Measurements from ENCODE around the gene FNIP2.
"Not testable (repeated sequence)": the region's sequence is repeated elsewhere in the genome, so short reads cannot be mapped to it uniquely, and the experiment has no call there.

The FNIP2 gene

DNA sequence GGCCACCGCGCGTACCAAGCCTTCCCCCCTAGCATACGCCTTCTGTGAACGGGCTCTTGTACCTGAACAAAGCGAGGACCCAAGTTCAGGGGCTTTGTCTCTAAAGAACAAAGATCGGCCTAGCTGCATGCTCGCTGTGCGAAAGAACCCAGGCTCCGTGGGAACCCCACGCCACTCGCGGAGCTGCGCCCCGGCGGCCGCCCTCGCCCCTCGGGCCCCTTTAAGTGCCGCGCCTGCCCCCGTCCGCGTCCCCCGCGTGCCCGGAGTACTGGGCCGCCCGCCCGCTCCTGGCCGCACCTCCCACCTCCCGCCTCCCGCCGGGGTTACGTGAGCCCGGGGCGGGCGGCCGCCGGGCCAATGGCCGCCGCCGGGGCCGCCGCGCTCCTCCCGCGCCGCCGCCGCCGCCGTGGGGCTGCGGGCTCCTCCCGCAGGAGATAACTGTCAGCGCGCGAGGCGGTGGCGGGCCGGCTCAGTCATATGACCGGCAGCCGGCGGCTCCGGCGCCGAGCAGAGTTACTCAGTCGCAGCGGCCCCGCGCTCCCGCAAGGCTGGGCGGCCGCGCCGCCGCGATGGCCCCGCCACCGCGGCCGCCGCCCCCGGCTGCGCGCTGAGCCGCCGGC, at the start of gene FNIP2:
Gene FNIP2 (plus strand): TSS at position 472 of the 620 bp plus-strand sequence. CDS start 187 bp downstream, outside the sequence.
- in situ Hi-C loops (cut with HindIII; ENCODE audit: low pct_ligation_motif_present, low pct_unique_long_range_greater_than_20kb, low sequenced_read_pairs): no loop called here
- peak; percentile 79 for DNase-seq

DNA sequence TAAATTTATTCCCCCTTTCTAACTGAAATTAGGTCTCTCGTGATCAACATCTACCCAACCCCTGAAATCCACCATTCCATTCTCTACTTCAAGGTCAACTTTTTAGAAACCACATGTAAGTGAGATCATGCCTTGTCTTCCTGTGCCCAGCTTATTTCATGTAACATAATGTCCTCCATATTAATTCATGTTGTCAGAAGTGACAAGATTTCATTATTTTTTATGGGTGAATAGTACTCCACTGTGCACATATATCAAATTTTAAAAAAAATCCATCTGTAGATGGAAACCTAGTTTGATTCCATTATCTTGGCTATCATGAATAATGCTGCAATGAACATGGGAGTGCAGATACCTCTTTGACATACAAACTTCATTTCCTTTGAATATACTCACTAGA, 47.1 kb upstream of the FNIP2 start:
- no peak for DNase-seq
- in situ Hi-C loops (cut with HindIII; ENCODE audit: low pct_ligation_motif_present, low pct_unique_long_range_greater_than_20kb, low sequenced_read_pairs): no loop called here

DNA sequence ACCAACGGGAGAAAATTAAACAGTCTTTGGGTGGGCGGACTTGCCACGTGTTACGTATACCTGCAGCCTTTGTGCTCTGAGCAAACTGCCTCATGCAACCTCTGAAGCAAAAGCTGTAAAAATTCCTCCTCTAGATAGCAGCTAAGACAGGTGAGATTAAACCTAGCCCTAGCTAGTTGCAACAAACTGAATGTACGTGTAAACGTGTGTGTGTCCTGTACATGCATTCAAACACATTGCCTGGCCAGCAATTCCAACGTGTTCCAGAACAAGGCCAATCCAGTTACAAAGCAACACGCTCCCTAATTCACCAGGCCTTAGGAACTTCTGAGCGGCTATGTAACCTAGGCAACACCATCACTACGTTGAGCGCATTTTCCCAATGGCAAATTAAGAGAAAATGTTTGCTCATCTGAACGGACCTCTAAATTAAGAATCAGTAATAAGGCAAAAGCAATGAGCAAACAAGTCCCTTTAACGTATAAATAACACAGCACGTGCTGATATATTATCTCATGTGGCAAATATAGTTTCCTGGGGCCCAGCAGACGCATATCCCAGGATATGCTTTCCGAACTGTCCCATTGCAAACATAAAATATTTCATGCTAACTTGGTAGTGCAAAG, 46.4 kb upstream of the FNIP2 start:
- in situ Hi-C loops (cut with HindIII; ENCODE audit: low pct_ligation_motif_present, low pct_unique_long_range_greater_than_20kb, low sequenced_read_pairs): no loop called here
- DNase-seq: peak; percentile 20

DNA sequence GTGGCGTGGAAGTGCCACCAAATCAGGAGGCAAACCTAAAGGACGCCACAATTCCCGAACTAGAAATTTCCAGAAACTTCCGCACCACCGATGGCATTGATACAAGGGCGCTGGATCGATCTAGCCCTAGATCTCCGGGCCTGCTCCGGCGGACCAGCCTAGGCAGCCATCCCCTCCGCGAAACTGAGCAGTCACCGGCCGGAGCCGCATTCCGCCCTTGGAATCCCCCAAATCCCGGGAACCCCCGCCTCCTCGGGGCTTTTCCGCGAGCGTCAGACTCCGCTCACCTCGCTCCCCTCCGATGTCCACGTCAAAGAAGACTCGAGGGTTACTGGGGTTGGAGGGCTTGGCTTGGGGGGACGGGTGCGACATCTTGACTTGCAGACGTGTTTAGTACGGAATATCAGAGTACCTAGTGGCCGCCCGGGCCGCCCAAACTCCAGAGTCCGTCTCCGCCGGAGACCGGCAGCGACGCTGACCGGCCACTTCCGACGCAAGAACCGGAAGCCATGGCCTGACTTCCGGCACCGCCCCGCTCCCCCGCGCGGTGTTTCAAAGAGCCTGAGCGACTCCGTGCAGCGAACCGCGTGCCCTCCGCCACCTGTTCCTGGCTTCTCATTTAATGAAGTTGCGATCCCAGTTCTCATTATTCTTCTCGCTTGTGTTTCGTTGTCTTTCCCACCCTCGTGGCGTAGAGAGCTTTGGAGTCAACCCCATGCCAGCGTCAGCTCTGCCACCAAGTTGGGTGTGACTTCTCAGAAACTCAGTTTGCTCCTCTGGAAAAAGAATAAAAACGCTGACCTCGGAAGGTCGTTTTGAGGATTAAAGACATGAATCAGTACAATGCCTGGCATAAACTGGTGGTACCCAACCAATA, 45.7 kb upstream of the FNIP2 start, which contains the start of gene PPID:
Gene PPID (minus strand): TSS at position 480 of the 877 bp plus-strand sequence. CDS start 108 bp downstream, at position 372.
- peak; percentile 81 for DNase-seq
- in situ Hi-C loops (cut with HindIII; ENCODE audit: low pct_ligation_motif_present, low pct_unique_long_range_greater_than_20kb, low sequenced_read_pairs): no loop called here

DNA sequence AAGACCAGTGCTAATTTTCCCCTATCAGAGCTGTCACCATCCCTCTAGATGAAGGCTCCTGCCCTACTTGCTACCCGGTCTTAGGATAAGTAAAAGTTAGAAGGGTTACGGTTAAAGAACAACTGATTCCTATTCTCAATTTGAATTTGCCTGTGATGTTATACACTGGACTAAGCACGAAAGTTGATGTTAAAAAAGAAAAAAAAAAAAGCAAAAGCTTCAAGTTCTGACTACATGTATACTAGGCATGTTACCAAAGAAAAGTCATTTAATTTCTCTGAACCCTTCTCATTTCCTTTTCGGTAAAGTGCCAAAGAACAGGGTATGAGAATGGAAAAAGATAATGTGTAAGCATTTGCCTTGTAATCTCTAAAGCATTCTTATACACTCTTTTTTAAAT, 44.2 kb upstream of the FNIP2 start:
- in situ Hi-C loops (cut with HindIII; ENCODE audit: low pct_ligation_motif_present, low pct_unique_long_range_greater_than_20kb, low sequenced_read_pairs): no loop called here
- DNase-seq: no peak

DNA sequence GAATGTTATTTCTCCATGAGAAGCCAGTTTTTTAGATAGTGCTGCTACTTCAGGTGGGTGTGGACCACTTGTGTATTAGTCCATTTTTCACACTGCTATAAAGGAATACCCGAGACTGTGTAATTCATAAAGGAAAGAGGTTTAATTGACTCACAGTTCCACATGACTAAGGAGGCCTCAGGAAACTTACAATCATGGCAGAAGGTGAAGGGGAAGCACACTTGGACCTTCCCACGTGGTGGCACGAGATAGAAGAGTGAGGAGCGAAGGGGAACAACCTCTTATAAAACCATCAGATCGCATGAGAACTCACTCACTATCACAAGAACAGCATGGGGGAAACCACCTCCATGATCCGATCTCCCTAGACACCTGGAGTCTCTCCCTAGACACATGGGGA, 42.2 kb upstream of the FNIP2 start:
- DNase-seq: no peak
- in situ Hi-C loops (cut with HindIII; ENCODE audit: low pct_ligation_motif_present, low pct_unique_long_range_greater_than_20kb, low sequenced_read_pairs): no loop called here

DNA sequence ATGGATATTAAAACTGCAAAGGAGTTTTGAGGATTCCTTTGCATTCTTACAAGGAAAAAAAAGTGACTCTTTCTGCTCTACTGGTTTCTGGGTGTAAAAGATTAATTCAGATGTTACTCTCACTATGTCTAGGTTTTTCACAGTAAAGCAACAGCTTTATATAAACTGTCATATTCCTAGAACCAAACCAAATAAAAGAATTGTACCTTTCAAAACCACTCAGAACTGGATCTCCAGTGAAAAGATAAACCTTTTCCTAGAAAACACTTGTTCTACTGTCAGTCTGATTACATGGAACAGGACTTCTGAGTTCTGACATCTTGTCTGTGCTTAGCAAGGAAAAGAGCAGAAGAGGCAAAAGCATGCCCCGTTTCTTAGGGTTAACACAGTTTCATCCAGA, 40.6 kb upstream of the FNIP2 start:
- no peak for DNase-seq
- in situ Hi-C loops (cut with HindIII; ENCODE audit: low pct_ligation_motif_present, low pct_unique_long_range_greater_than_20kb, low sequenced_read_pairs): no loop called here

DNA sequence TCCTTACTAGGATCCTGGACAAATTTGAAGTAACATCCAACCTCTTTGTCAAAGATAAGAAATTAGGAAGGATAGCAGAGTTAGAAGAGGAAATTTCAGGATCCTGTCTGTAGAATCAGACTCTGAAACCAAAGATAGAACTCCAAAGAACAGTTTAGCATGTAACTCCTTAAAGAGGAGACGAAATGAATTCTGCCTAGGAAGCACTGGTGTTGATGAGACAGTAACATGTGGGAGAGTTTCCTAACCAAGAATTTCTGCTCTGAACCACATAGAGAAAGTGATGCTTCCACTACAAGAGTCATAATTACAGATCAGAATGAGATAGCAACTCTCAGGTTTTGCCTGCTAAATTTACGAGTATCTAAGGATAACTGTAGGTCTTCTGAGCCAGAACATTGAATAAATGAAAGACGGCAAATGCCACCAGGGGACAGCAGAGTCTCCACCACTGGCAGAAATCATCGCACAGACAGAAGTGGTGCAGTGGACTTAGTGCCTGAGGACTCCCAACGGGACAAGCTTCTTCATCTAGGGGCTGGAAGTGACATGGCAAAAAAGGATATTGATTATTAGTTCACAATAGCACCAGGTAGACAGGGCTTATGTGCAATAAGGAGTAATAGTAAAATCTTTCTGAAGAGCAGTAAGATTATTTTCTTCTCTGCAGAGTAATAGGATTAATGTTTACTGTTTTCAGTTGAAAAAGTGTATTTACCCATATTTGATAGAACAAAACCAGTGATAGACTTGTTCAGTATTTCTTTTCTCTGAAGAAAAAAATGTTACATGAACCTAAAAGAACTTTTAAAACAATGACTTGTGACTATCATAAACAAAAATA, 38.9 kb upstream of the FNIP2 start:
- in situ Hi-C loops (cut with HindIII; ENCODE audit: low pct_ligation_motif_present, low pct_unique_long_range_greater_than_20kb, low sequenced_read_pairs): no loop called here
- peak; percentile 62 for DNase-seq

DNA sequence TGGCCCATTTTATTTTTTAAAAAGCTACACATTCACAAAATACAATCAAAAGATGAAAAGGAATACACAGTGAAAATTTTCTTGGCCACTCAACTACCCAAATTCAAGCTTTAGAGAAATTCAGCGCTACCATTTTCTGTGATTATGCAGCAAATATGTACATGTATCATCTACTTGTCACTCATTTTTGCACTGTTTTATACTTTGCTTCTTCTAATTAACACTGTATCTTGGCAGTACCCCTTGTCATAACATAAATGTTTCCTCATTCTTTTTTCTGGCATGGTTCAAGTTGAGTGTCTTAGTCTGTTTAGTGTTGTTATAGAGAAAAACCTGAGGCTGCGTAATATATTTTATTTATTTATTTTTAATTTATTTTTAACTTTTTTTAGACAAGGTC, 30.0 kb upstream of the FNIP2 start:
- no peak for DNase-seq
- in situ Hi-C loops (cut with HindIII; ENCODE audit: low pct_ligation_motif_present, low pct_unique_long_range_greater_than_20kb, low sequenced_read_pairs): no loop called here

DNA sequence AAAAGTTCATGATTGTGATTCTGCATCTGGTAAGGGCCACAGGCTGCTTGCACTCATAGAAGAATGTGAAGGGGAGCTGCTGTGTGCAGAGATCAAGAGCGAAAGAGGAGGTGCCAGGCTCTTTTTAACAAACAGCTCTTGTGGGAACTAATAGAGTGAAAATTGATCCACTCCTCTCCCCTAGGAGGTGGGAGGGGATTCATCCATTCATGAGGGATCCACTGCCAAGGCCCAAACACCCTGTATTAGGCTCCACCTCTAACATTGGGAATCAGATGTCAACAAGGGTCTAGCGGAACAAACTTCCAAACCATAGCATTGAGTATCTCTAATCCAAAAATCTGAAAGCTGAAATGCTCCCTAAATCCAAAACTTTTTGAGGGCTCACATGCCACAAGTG, 29.2 kb upstream of the FNIP2 start:
- in situ Hi-C loops (cut with HindIII; ENCODE audit: low pct_ligation_motif_present, low pct_unique_long_range_greater_than_20kb, low sequenced_read_pairs): no loop called here
- no peak for DNase-seq

DNA sequence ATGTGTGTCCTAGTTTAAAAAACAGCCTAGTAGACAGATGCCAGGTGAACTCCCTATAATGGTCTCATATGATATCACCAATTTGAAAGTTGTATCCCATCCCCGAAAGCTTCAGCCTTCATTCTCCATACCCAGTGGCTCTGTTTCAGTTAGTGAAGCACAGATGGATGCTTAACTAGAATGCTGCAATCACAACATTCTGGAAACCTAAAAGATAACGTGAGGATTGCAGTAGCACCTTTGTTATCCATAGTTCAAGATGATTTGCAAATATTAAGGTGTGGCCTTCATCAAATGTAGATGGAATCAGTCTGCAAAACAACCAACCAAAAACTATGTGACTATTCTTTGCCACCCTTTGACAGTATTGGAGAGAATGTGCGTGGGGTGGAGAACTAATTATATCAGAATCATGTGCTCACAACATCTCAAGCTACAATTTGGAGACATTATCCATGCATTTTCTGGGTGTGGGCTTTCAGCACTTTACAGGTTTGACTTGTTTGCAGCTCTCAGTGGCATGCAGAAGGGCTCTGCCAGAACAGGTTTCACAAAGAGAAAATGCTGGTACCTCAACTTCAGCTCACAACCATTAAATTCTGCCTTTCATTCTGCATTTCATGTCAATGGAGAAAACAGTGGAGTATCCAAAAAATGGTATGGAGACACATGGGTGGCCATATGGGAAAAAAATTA, 27.4 kb upstream of the FNIP2 start:
- in situ Hi-C loops (cut with HindIII; ENCODE audit: low pct_ligation_motif_present, low pct_unique_long_range_greater_than_20kb, low sequenced_read_pairs): no loop called here

DNA sequence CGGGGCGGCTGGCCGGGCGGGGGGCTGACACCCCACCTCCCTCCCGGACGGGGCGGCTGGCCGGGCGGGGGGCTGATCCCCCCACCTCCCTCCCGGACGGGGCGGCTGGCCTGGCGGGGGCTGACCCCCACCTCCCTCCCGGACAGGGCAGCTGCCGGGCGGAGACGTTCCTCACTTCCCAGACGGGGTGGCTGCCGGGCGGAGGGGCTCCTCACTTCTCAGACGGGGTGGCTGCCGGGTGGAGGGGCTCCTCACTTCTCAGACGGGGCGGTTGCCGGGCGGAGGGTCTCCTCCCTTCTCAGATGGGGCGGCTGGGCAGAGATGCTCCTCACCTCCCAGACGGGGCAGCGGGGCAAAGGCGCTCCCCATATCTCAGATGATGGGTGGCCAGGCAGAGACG, 22.3 kb upstream of the FNIP2 start:
- DNase-seq; in situ Hi-C loops (cut with HindIII; ENCODE audit: low pct_ligation_motif_present, low pct_unique_long_range_greater_than_20kb, low sequenced_read_pairs): not testable (repeated sequence)

More for the DNA sequence above, 27.4 kb upstream of the FNIP2 start:
- DNase-seq: no peak

DNA sequence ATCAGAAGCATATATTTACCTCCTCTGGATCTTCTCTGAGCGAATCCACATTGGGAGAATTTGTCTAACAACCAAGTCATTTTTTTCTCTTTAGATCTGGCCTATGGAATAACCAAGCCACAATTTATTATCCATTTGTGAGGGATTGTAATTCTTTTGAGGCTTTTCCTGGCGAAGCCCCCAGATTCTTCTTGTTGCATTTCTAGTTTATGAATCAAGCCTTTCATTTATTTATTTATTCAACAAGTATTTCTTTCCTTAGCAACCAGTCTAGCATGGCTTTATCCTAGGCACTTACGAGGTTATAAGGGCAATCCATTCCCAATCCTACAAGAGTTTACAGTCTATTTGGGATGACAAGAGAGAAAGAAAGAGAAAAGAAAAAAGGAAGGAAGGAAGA, 18.4 kb upstream of the FNIP2 start:
- in situ Hi-C loops (cut with HindIII; ENCODE audit: low pct_ligation_motif_present, low pct_unique_long_range_greater_than_20kb, low sequenced_read_pairs): no loop called here
- DNase-seq: no peak

DNA sequence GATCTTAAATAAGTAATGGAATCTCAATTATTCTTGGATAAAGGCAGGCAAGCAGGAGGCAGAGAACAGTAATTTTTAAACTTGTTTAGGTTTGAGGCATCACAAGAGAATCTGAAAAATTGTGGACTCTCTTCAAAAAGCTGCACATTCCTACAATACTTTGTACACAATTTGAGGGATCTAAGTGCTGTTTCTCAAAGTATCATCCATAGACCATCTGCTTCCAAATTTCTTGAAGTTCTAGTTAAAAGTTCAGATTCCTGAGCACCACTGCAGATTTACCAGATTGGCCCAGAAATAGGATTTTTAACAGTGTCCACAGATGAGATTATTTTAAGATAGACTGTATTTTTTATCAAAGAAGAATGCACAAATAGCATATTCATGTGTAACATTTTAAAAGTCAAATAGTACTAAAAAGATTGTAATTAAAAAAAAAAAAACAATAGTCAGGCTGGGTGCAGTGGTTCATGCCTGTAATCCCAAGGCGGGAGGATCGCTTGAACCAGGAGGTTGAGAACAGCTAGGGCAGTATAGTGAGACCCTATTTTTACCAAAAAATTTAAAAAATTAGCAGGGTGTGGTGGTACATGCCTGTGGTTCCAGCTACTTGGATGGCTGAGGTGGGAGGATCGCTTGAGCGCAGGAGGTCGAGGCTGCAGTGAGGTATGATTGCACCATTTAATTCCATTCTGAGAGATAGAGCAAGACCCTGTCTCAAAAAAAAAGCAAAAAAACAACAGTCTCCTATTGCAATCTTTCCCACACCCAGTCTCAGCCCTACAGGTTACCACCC, 14.2 kb upstream of the FNIP2 start:
- DNase-seq: no peak
- in situ Hi-C loops (cut with HindIII; ENCODE audit: low pct_ligation_motif_present, low pct_unique_long_range_greater_than_20kb, low sequenced_read_pairs): no loop called here

DNA sequence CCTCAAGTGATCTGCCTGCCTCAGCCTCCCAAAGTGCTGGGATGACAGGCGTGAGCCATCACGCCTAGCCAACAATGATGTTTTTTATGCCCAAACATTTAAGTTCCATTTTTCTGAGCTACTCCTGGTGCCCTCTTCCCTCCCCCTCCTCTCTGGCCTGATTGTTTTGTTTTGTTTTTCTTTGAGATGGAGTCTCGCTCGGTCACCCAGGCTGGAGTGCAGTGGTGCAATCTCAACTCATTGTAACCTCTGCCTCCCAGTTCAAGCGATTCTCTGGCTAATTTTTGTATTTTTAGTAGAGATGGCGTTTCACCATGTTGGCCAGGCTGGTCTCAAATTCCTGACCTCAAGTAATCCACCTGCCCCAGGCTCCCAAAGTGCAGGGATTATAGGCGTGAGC, 13.0 kb upstream of the FNIP2 start:
- in situ Hi-C loops (cut with HindIII; ENCODE audit: low pct_ligation_motif_present, low pct_unique_long_range_greater_than_20kb, low sequenced_read_pairs); DNase-seq: not testable (repeated sequence)

DNA sequence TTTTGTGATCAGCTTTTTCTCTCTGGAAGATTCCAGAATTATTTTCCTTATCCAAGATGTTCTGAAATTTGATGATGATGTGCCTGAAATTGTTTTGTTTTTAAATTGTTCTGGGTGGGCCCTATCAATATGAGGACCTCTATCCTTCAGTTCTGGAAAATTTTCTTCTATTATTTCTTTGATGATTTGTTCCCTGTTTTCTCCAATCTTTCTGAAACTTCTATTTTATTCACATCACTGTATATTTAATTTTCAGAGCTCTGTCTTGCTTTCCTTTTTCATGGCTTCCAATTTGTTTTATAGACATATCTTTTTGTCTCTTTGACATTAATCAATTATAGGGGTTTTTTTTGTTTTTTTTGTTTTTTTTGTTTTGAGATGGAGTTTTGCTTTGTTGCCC, 12.2 kb upstream of the FNIP2 start:
- DNase-seq: no peak
- in situ Hi-C loops (cut with HindIII; ENCODE audit: low pct_ligation_motif_present, low pct_unique_long_range_greater_than_20kb, low sequenced_read_pairs): no loop called here

DNA sequence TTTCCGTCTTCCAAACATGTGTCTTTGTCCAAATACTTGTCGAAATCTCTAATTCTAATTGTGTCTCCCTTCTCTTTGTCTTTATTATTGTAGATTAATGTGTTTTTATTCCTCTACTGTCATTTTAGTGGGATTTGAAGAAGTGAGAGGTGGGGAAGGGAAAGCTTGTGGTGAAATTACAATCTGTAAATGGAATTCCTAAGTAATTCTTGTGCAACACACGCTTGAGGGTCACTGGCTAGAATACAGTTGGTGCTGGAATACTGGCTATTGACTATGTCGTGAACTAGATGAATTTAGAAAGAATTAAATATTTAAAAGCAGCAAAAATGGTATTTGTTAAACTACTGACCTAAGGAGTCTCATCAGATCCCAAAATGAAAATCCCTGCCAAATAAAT, 10.7 kb upstream of the FNIP2 start:
- DNase-seq: no peak

More for the DNA sequence above, 10.7 kb upstream of the FNIP2 start:
- in situ Hi-C loops (cut with HindIII; ENCODE audit: low pct_ligation_motif_present, low pct_unique_long_range_greater_than_20kb, low sequenced_read_pairs): no loop called here

Data from ACHN (cell line).